ENCODE results near the gene PRRG1. TPM values are rescaled to one million over a fixed set of nuclear protein-coding genes. Genes with fewer than 3 reads are reported as not detected.
"Not testable (repeated sequence)": the region's sequence is repeated elsewhere in the genome, so short reads cannot be mapped to it uniquely, and the experiment has no call there.

PRRG1 gene
- total RNA-seq, 1 experiment from 2014 or later = 12.8 TPM

- H3K4me1 ChIP-seq (ENCODE audit: insufficient read depth, low read length) = peaks cover 12% of the 10 kb centered on the region
- H2AFZ ChIP-seq (ENCODE audit: low read length) = no peak overlapping the region
- H3F3A ChIP-seq (ENCODE audit: low read length, unreplicated experiment) = no peaks in the 10 kb centered on the region
- no peak overlapping the region for H3K27ac ChIP-seq (ENCODE audit: low read length)
- DNase-seq (no peak), ATAC-seq (no peak)
- no peaks in the 10 kb centered on the region for H3K27me3 ChIP-seq (ENCODE audit: low read length)
- ChIA-PET CTCF (no interaction called here), POLR2A (ENCODE audit: unreplicated experiment) (no interaction called here)
- no peaks in the 10 kb centered on the region for H3K9me3 ChIP-seq (ENCODE audit: low read length)
- H3K4me2 ChIP-seq (ENCODE audit: low read length) = no peak overlapping the region
- no peaks in the 10 kb centered on the region for H3K36me3 ChIP-seq (ENCODE audit: low read depth, low read length)
- H3K9ac ChIP-seq (ENCODE audit: low read length) = no peak overlapping the region
- no TSS peak for BruUV-seq (replicated peaks)
- no peak overlapping the region for H3K4me3 ChIP-seq (ENCODE audit: low read length)
- TF ChIP-seq EZH2 (IDR thresholded peaks at IDR 0.05; ENCODE audit: low read length, unreplicated experiment) (no peak), CTCF (conservative IDR thresholded peaks at IDR 0.05; ENCODE audit: low read depth, low read length) (no peak), EZH2phosphoT487 (IDR thresholded peaks at IDR 0.05; ENCODE audit: borderline replicate concordance, low read length) (no peak)
- intact Hi-C loops (cut with micrococcal nuclease) = no loop called here
- H3K9me2 ChIP-seq (replicated peaks; ENCODE audit: low read length) = no peaks in the 10 kb centered on the region
- H4K20me1 ChIP-seq (ENCODE audit: low read length) = no peaks in the 10 kb centered on the region
- no peaks in the 10 kb centered on the region for H3K79me2 ChIP-seq (ENCODE audit: low read length)
Measured at GRCh38 chrX:37420756-37421155, 71.6 kb downstream of the PRRG1 start.

GRCh38 chrX:37424000-37424429 is 74.9 kb downstream of the PRRG1 start:
- no TSS peak for BruUV-seq (replicated peaks)
- Histone ChIP-seq H3K4me2 (ENCODE audit: low read length) (peak overlapping the region; percentile 20), H3K27ac (ENCODE audit: low read length) (peak overlapping the region; percentile 55), H3K9me3 (ENCODE audit: low read length) (no peaks in the 10 kb centered on the region), H3K36me3 (ENCODE audit: low read depth, low read length) (peaks cover 3% of the 10 kb centered on the region; the same call in 1 of the 2 replicates), H3K9me2 (replicated peaks; ENCODE audit: low read length) (no peaks in the 10 kb centered on the region), H3K79me2 (ENCODE audit: low read length) (no peaks in the 10 kb centered on the region), H3F3A (ENCODE audit: low read length, unreplicated experiment) (no peaks in the 10 kb centered on the region), H4K20me1 (ENCODE audit: low read length) (no peaks in the 10 kb centered on the region), H3K9ac (ENCODE audit: low read length) (no peak overlapping the region), H3K4me3 (ENCODE audit: low read length) (no peak overlapping the region), H3K27me3 (ENCODE audit: low read length) (no peaks in the 10 kb centered on the region), H3K4me1 (ENCODE audit: insufficient read depth, low read length) (peaks cover 12% of the 10 kb centered on the region), H2AFZ (ENCODE audit: low read length) (no peak overlapping the region)
- ChIA-PET CTCF (no interaction called here), POLR2A (ENCODE audit: unreplicated experiment) (no interaction called here)
- ATAC-seq (peak; percentile 97), DNase-seq (peak; percentile 78)
- intact Hi-C loops (cut with micrococcal nuclease) = no loop called here
- TF ChIP-seq EZH2phosphoT487 (IDR thresholded peaks at IDR 0.05; ENCODE audit: borderline replicate concordance, low read length) (no peak), CTCF (conservative IDR thresholded peaks at IDR 0.05; ENCODE audit: low read depth, low read length) (no peak)

GRCh38 chrX:37425370-37425769 is 76.2 kb downstream of the PRRG1 start:
- TF ChIP-seq EZH2 (IDR thresholded peaks at IDR 0.05; ENCODE audit: low read length, unreplicated experiment) = no peak
- TF ChIP-seq CTCF (conservative IDR thresholded peaks at IDR 0.05; ENCODE audit: low read depth, low read length) = no peak
- TF ChIP-seq EZH2phosphoT487 (IDR thresholded peaks at IDR 0.05; ENCODE audit: borderline replicate concordance, low read length) = no peak
- no TSS peak for BruUV-seq (replicated peaks)
- Histone ChIP-seq H3K9ac (ENCODE audit: low read length) (no peak overlapping the region), H3K36me3 (ENCODE audit: low read depth, low read length) (peaks cover 3% of the 10 kb centered on the region; the same call in 1 of the 2 replicates), H3K9me3 (ENCODE audit: low read length) (no peaks in the 10 kb centered on the region), H3K4me2 (ENCODE audit: low read length) (no peak overlapping the region), H4K20me1 (ENCODE audit: low read length) (no peaks in the 10 kb centered on the region), H3K4me3 (ENCODE audit: low read length) (no peak overlapping the region), H3K27me3 (ENCODE audit: low read length) (no peaks in the 10 kb centered on the region), H3K27ac (ENCODE audit: low read length) (no peak overlapping the region), H3K79me2 (ENCODE audit: low read length) (no peaks in the 10 kb centered on the region), H3K4me1 (ENCODE audit: insufficient read depth, low read length) (peaks cover 12% of the 10 kb centered on the region), H3K9me2 (replicated peaks; ENCODE audit: low read length) (no peaks in the 10 kb centered on the region), H3F3A (ENCODE audit: low read length, unreplicated experiment) (no peaks in the 10 kb centered on the region), H2AFZ (ENCODE audit: low read length) (no peak overlapping the region)
- ChIA-PET CTCF (no interaction called here), POLR2A (ENCODE audit: unreplicated experiment) (no interaction called here)
- DNase-seq (no peak), ATAC-seq (no peak)
- intact Hi-C loops (cut with micrococcal nuclease) = no loop called here

- H3K9ac ChIP-seq (ENCODE audit: low read length); H4K20me1 ChIP-seq (ENCODE audit: low read length); H3K27ac ChIP-seq (ENCODE audit: low read length); ATAC-seq; DNase-seq; CTCF ChIA-PET; H3K27me3 ChIP-seq (ENCODE audit: low read length); H2AFZ ChIP-seq (ENCODE audit: low read length); H3K4me1 ChIP-seq (ENCODE audit: insufficient read depth, low read length); H3F3A ChIP-seq (ENCODE audit: low read length, unreplicated experiment); H3K4me3 ChIP-seq (ENCODE audit: low read length); POLR2A ChIA-PET (ENCODE audit: unreplicated experiment); H3K9me2 ChIP-seq (replicated peaks; ENCODE audit: low read length); H3K4me2 ChIP-seq (ENCODE audit: low read length); intact Hi-C loops (cut with micrococcal nuclease); H3K36me3 ChIP-seq (ENCODE audit: low read depth, low read length); BruUV-seq (replicated peaks); H3K9me3 ChIP-seq (ENCODE audit: low read length); H3K79me2 ChIP-seq (ENCODE audit: low read length): not testable (repeated sequence)
Measured at GRCh38 chrX:37428962-37429361, 79.8 kb downstream of the PRRG1 start.

Measured in PC-3 (cell line).